Measurements from ENCODE around the gene LY6G6F.

DNA sequence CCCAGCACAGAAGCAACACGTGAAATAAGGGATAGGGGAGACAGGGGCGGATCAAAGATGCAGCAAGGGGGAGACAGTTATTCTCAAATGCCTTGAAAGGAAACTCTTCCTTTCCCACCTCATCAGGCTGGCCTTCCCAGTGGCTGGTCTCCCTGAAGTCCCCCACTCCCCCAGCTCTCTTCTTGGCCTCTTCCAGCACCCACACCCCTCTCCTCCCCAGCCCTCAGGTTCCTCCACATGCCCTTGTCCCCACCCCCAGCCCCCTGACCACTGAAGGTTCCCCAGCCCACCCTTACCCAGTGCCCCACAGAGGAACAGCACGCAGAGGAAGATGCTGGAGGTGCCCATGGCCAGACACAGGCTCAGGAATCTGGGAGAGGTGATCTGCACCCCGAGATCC, 6.8 kb downstream of the LY6G6F start:
- no peak for TF ChIP-seq POLR2AphosphoS5 (IDR thresholded peaks at IDR 0.05; ENCODE audit: insufficient read depth in 1 of 2, low read depth in 1 of 2)
- TF ChIP-seq, protein P1, sequence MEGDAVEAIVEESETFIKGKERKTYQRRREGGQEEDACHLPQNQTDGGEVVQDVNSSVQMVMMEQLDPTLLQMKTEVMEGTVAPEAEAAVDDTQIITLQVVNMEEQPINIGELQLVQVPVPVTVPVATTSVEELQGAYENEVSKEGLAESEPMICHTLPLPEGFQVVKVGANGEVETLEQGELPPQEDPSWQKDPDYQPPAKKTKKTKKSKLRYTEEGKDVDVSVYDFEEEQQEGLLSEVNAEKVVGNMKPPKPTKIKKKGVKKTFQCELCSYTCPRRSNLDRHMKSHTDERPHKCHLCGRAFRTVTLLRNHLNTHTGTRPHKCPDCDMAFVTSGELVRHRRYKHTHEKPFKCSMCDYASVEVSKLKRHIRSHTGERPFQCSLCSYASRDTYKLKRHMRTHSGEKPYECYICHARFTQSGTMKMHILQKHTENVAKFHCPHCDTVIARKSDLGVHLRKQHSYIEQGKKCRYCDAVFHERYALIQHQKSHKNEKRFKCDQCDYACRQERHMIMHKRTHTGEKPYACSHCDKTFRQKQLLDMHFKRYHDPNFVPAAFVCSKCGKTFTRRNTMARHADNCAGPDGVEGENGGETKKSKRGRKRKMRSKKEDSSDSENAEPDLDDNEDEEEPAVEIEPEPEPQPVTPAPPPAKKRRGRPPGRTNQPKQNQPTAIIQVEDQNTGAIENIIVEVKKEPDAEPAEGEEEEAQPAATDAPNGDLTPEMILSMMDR (IDR thresholded peaks at IDR 0.05), result no peak

Data from vagina (tissue), 2 donors.